ENCODE data around the gene PRMT9.

The PRMT9 gene

GRCh38 chr4:147678796-147679549 is 5.0 kb downstream of the PRMT9 start:
- peak; percentile 34 for DNase-seq (ENCODE audit: low read depth)

GRCh38 chr4:147678106-147678505 is 5.9 kb downstream of the PRMT9 start:
- no peak for DNase-seq (ENCODE audit: low read depth)
- no peak overlapping the region for H3K4me3 ChIP-seq (replicated peaks; ENCODE audit: low read depth, low read length)
- TF ChIP-seq, protein P1, sequence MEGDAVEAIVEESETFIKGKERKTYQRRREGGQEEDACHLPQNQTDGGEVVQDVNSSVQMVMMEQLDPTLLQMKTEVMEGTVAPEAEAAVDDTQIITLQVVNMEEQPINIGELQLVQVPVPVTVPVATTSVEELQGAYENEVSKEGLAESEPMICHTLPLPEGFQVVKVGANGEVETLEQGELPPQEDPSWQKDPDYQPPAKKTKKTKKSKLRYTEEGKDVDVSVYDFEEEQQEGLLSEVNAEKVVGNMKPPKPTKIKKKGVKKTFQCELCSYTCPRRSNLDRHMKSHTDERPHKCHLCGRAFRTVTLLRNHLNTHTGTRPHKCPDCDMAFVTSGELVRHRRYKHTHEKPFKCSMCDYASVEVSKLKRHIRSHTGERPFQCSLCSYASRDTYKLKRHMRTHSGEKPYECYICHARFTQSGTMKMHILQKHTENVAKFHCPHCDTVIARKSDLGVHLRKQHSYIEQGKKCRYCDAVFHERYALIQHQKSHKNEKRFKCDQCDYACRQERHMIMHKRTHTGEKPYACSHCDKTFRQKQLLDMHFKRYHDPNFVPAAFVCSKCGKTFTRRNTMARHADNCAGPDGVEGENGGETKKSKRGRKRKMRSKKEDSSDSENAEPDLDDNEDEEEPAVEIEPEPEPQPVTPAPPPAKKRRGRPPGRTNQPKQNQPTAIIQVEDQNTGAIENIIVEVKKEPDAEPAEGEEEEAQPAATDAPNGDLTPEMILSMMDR (IDR thresholded peaks at IDR 0.05; ENCODE audit: low read length, missing control alignments) = no peak

More at GRCh38 chr4:147678796-147679549, 5.0 kb downstream of the PRMT9 start:
- TF ChIP-seq, protein P1 (IDR thresholded peaks at IDR 0.05; ENCODE audit: low read length, missing control alignments) = no peak
- H3K4me3 ChIP-seq (replicated peaks; ENCODE audit: low read depth, low read length) = no peak overlapping the region

DNA sequence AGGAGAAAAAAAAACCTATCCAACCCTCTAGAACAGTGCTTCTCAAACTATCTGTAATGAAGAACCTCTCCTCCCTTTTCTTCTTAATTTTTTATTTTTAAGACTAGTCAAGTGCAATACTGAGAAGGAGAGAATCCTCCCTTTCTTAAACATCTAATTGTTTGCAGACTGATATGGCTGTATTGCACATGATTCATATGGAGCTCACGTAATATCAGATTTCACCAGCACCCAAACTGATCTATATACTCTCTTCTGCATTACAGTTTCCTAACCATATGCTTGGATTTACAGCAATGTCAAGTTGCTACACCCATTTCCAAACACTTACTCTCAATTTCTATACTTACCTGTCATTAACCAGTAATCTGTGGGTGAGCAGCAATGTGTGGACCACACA is 9.5 kb downstream of the PRMT9 start:
- TF ChIP-seq, protein P1 (IDR thresholded peaks at IDR 0.05; ENCODE audit: low read length, missing control alignments) = no peak
- no peak for DNase-seq (ENCODE audit: low read depth)
- H3K4me3 ChIP-seq (replicated peaks; ENCODE audit: low read depth, low read length) = no peak overlapping the region

DNA sequence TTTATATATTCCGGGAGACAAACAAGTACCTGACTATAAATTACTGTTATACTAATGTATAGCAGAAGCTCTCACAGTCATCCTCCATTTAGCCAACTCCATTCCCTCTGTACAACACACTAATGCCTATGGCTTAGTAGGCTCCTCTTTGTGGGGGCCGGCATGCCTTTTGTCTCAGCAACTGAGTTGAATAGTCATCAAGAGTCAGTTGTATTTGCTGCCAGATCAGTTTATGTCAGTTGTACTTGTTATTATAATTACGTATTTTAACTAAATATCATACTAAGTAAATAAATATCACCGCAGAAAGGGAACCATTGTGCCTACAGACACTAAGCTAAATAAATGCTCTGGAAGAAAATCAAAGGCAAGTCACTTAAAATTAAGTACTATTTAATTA is 9.9 kb downstream of the PRMT9 start:
- H3K4me3 ChIP-seq (replicated peaks; ENCODE audit: low read depth, low read length) = no peak overlapping the region
- no peak for DNase-seq (ENCODE audit: low read depth)
- TF ChIP-seq, protein P1 (IDR thresholded peaks at IDR 0.05; ENCODE audit: low read length, missing control alignments) = no peak

DNA sequence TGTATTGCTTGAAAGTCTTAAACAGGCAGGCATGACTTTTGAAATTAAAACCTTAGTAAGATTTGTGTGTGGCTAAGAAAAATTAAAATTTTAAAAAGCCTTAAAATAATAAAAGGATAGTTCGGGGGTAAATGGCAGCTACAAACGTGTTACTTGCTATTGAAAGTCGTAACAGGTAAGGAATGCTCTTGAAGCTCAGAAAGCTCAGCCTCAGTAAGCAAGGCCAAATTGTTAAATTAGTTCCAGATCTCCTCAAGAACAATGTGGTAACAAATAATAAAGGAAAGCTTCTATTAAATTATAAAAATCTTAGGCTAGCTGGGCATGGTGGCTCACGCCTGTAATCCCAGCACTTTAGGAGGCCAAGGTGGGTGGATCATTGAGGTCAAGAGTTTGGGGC is 25.5 kb downstream of the PRMT9 start:
- no peak overlapping the region for H3K4me3 ChIP-seq (replicated peaks; ENCODE audit: low read depth, low read length)
- DNase-seq (ENCODE audit: low read depth) = no peak
- TF ChIP-seq, protein P1 (IDR thresholded peaks at IDR 0.05; ENCODE audit: low read length, missing control alignments) = no peak

- H3K4me3 ChIP-seq (replicated peaks; ENCODE audit: low read depth, low read length) = no peak overlapping the region
- TF ChIP-seq, protein P1 (IDR thresholded peaks at IDR 0.05; ENCODE audit: low read length, missing control alignments) = no peak
- no peak for DNase-seq (ENCODE audit: low read depth)
Observed at GRCh38 chr4:147655639-147656038, 28.3 kb downstream of the PRMT9 start.

GRCh38 chr4:147651563-147651962 is 32.4 kb downstream of the PRMT9 start:
- H3K4me3 ChIP-seq (replicated peaks; ENCODE audit: low read depth, low read length) = no peak overlapping the region
- no peak for DNase-seq (ENCODE audit: low read depth)
- TF ChIP-seq, protein P1 (IDR thresholded peaks at IDR 0.05; ENCODE audit: low read length, missing control alignments) = no peak

All from fibroblast of pulmonary artery (primary cell).